Measurements from ENCODE around the gene HNRNPUL1. TPM values are rescaled to one million over a fixed set of nuclear protein-coding genes. Genes with fewer than 3 reads are reported as not detected.

Gene HNRNPUL1
- total and polyA plus RNA-seq, 2 experiments from 2014 or later = 204 to 207 TPM

- Histone ChIP-seq H3K36me3 (ENCODE audit: insufficient read depth) (no peaks in the 10 kb centered on the region), H4K20me1 (replicated peaks; ENCODE audit: insufficient read depth) (no peaks in the 10 kb centered on the region; the same call in 1 of the 2 replicates), H2AFZ (no peak overlapping the region), H3F3A (replicated peaks; ENCODE audit: low read depth) (peaks cover 23% of the 10 kb centered on the region), H3K9me2 (ENCODE audit: insufficient read depth) (no peaks in the 10 kb centered on the region), H3K4me2 (no peak overlapping the region), H3K4me1 (ENCODE audit: insufficient read depth) (peaks cover 27% of the 10 kb centered on the region), H3K4me3 (no peak overlapping the region), H3K27ac (ENCODE audit: low read depth) (no peak overlapping the region), H3K27me3 (ENCODE audit: insufficient read depth) (no peaks in the 10 kb centered on the region), H3K79me2 (replicated peaks; ENCODE audit: insufficient read depth) (no peaks in the 10 kb centered on the region)
- Mint-ChIP-seq H3K4me3 (no peak overlapping the region), H3K27me3 (ENCODE audit: insufficient read depth, low read depth, poor library complexity) (peaks cover 12% of the 10 kb centered on the region), H3K4me1 (peaks cover 30% of the 10 kb centered on the region), H3K36me3 (ENCODE audit: low read depth) (peaks cover 54% of the 10 kb centered on the region), H3K9me3 (peaks cover 3% of the 10 kb centered on the region; the same call in 2 of the 3 replicates), H3K27ac (no peak overlapping the region)
- ATAC-seq = no peak
- DNase-seq (ENCODE audit: low spot score) = no peak
- TF ChIP-seq EZH2phosphoT487 (IDR thresholded peaks at IDR 0.05; ENCODE audit: unreplicated experiment) (no peak), CTCF (conservative IDR thresholded peaks at IDR 0.05; ENCODE audit: low read depth in 2 of 2) (no peak), ZNF462 (CRISPR knock-in tag; IDR thresholded peaks at IDR 0.05) (no peak)
Measured at GRCh38 chr19:41319500-41320184, 55.5 kb downstream of the HNRNPUL1 start.
